Naive thymus-derived CD8-positive, alpha-beta T cell (primary cell): ENCODE results near the gene DDOST. TPM values are rescaled to one million over a fixed set of nuclear protein-coding genes. Genes with fewer than 3 reads are reported as not detected.

Source experiments
- polyA plus RNA-seq, 3 donors: library from polyadenylated mRNA; unstranded; fragments of 300-500 nt; fragmentation: Illumina TruSeq; gene quantifications; one replicate each; pipeline ENCODE4 v1.2.3, GENCODE V29; 2021
- total RNA-seq, 8 experiments: library from RNA in 2 of 8; stranded (reverse) in 2 of 8; gene quantifications; one replicate each; pipeline ENCODE4 v1.2.3 and lab custom pipeline; 2021 to 2026

Gene DDOST
- total and polyA plus RNA-seq, 5 experiments from 2014 or later: 115 to 255 (median 209) TPM

Other genes starting within 250 kb of the DDOST start
- 1 to 10 TPM; 5.0 to 5.6 TPM for gene CAMK2N1, start 175.2 kb downstream of the DDOST start, total RNA-seq
- under 1 TPM; 0.23 to 0.34 (median 0.25) TPM for gene CAMK2N1, start 175.2 kb downstream of the DDOST start, polyA plus RNA-seq
- gene MUL1, start 153.2 kb downstream of the DDOST start, total RNA-seq: 10 to 100 TPM; 17.4 to 19.6 TPM
- gene MUL1, start 153.2 kb downstream of the DDOST start, polyA plus RNA-seq: 10 to 100 TPM; 23.4 to 36.2 (median 30.3) TPM
- gene FAM43B, start 108.8 kb downstream of the DDOST start, total RNA-seq: not detected
- gene FAM43B, start 108.8 kb downstream of the DDOST start, polyA plus RNA-seq: not detected
- not detected for gene CDA, start 72.3 kb downstream of the DDOST start, total RNA-seq
- not detected for gene CDA, start 72.3 kb downstream of the DDOST start, polyA plus RNA-seq
- gene PINK1, start 27.9 kb downstream of the DDOST start, total RNA-seq: 10 to 100 TPM; 29.8 to 31.9 TPM
- gene PINK1, start 27.9 kb downstream of the DDOST start, polyA plus RNA-seq: 10 to 100 TPM; 18.4 to 26.3 (median 19.5) TPM
- not detected for gene KIF17, start 56.6 kb upstream of the DDOST start, total RNA-seq
- gene KIF17, start 56.6 kb upstream of the DDOST start, polyA plus RNA-seq: not detected
- gene SH2D5, start 71.3 kb upstream of the DDOST start, total RNA-seq: not detected
- gene SH2D5, start 71.3 kb upstream of the DDOST start, polyA plus RNA-seq: not detected
- gene HP1BP3, start 125.9 kb upstream of the DDOST start, total RNA-seq: 100 to 1,000 TPM; 335 to 362 TPM
- 100 to 1,000 TPM; 220 to 282 (median 278) TPM for gene HP1BP3, start 125.9 kb upstream of the DDOST start, polyA plus RNA-seq